Measurements from ENCODE around the gene UBALD2.

The UBALD2 gene

DNA sequence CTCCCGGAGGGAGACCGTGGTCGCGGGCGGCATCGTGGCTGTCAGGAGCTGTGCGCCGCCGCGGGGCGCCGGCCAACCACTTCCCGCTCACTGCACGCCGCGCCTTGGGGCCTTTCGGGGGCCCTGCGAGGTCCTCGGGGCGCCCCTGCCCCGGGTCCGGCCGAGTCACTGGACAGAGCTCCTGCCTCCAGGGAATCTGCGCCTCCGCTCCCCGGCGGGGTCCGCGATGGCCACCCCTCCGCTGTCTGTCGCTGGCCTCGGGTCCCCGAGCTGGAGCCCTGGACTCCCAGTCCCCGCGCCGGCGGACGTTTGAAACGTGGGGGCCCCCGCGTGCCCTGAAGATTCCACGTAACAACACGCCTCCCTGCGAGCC is 42.8 kb downstream of the UBALD2 start, which contains the start of gene QRICH2:
TSS of gene QRICH2 (minus strand) at position 311 of the 373 bp plus-strand sequence. CDS start at position 33, 278 bp downstream.
- in situ Hi-C loops (cut with HindIII; ENCODE audit: low pct_unique_long_range_greater_than_20kb, low sequenced_read_pairs), result no loop called here
- DNase-seq (ENCODE audit: low read depth in 1 of 2, low spot score in 1 of 2), result no peak
- TF ChIP-seq JUND (IDR thresholded peaks at IDR 0.05; ENCODE audit: low read depth), result no peak

- in situ Hi-C loops (cut with HindIII; ENCODE audit: low pct_unique_long_range_greater_than_20kb, low sequenced_read_pairs), result no loop called here
- no peak for TF ChIP-seq JUND (IDR thresholded peaks at IDR 0.05; ENCODE audit: low read depth)
- no peak for DNase-seq (ENCODE audit: low read depth in 1 of 2, low spot score in 1 of 2)
Observed at GRCh38 chr17:76309461-76309860, 44.3 kb downstream of the UBALD2 start.

DNA sequence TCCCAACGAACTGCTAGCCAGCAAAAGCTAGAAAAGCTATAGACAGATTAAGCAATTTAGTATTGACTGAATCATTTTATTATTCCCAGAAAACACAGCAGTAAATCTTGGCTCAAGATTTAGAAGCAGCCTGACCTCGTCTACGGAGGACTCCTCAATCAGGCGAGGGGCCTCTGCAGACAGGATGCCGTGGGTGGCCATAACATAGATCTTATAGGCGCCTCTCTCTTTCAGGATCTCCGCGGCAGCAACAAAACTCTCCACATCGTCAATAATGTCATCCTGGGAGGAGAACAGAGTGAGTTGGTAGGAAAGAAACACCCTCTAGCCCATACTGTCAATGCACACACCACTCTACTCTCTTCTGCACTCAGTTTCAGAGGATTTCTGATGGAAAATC is 47.6 kb downstream of the UBALD2 start:
- DNase-seq (ENCODE audit: low read depth in 1 of 2, low spot score in 1 of 2), result no peak
- in situ Hi-C loops (cut with HindIII; ENCODE audit: low pct_unique_long_range_greater_than_20kb, low sequenced_read_pairs), result no loop called here
- TF ChIP-seq JUND (IDR thresholded peaks at IDR 0.05; ENCODE audit: low read depth), result no peak

DNA sequence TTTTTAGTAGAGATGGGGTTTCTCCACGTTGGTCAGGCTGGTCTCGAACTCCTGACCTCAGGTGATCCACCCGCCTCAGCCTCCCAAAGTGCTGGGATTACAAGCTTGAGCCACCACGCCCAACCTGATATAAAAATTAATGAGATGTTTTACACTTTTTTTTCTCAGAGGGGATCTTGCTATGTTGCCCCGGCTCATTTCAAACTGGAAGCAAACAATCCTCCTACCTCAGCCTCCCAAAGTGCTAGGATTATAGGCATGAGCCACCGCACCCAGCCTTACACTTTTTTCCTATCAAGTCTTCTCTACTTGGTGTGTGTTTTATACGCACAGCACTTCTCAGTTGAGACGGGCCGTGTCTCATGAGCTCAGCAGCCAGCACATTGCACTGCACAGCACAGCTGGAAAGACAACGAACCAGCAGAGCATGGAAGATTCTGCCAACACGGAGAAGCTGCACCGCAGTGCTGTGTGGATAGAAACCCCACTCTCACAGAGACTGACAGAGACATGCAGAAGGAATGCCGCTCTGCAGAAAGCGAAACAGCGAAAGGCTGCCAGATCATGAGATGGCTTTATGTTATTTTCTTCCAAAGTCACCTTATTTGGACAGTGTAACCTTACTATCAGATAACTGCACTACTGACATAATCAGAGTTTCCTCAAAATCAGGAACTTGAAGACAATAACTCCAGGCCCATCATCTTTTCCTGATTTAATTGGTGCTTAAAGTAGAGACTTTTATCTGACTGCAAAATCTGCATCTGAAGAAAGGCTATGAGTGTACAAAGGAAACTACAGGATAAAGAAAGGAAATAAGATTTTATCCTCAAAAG is 49.5 kb downstream of the UBALD2 start:
- DNase-seq (ENCODE audit: low read depth in 1 of 2, low spot score in 1 of 2), result no peak
- TF ChIP-seq JUND (IDR thresholded peaks at IDR 0.05; ENCODE audit: low read depth), result no peak
- in situ Hi-C loops (cut with HindIII; ENCODE audit: low pct_unique_long_range_greater_than_20kb, low sequenced_read_pairs), result no loop called here

DNA sequence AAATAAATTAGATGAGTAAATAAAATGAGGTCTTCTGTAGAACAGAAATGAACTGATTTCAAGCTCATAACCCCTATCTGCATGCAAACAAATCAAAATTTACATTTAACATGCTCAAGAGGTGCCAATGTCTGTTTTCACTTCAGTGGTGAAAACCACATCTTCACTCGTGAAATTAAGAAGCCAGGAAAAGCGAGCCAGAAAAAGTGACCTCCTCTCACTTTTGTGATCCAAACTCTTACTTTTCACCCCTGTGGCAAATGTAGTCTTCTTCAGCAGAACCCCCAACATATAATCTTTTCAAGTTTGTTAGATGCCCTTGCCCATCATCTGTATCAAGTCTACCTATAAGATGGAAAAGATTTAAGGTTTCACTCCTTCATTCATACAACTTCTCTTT is 52.4 kb downstream of the UBALD2 start:
- in situ Hi-C loops (cut with HindIII; ENCODE audit: low pct_unique_long_range_greater_than_20kb, low sequenced_read_pairs), result no loop called here
- TF ChIP-seq JUND (IDR thresholded peaks at IDR 0.05; ENCODE audit: low read depth), result no peak
- no peak for DNase-seq (ENCODE audit: low read depth in 1 of 2, low spot score in 1 of 2)

GRCh38 chr17:76318586-76318985 is 53.4 kb downstream of the UBALD2 start:
- no peak for TF ChIP-seq JUND (IDR thresholded peaks at IDR 0.05; ENCODE audit: low read depth)
- in situ Hi-C loops (cut with HindIII; ENCODE audit: low pct_unique_long_range_greater_than_20kb, low sequenced_read_pairs), result no loop called here
- DNase-seq (ENCODE audit: low read depth in 1 of 2, low spot score in 1 of 2), result no peak

All from T47D (cell line).